ENCODE results near the gene PLAAT3.
"Not testable (repeated sequence)": the region's sequence is repeated elsewhere in the genome, so short reads cannot be mapped to it uniquely, and the experiment has no call there.

DNA sequence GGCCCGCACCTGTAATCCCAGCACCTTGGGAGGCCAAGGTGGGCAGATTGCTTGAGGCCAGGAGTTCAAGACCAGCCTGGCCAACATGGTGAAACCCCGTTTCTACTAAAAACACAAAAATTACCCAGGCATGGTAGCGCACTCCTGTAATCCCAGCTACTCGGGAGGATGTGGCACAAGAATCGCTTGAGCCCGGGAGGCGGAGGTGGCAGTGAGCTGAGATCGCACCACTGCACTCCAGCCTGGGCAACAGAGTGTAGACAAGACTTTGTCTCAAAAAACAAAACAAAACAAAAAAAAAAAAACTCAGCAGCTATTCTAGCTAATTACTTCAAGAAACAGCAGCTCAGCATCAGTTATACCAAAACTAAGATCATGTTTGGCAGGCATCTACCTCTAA, 24.2 kb upstream of the PLAAT3 start:
- not testable (repeated sequence) for TF ChIP-seq YY1 (IDR thresholded peaks at IDR 0.05; ENCODE audit: low read depth); FOSL2 (IDR thresholded peaks at IDR 0.05; ENCODE audit: borderline replicate concordance, low read depth); ELF1 (IDR thresholded peaks at IDR 0.05); MEF2A (IDR thresholded peaks at IDR 0.05; ENCODE audit: borderline replicate concordance, low read depth); TAF1 (IDR thresholded peaks at IDR 0.05; ENCODE audit: borderline replicate concordance, low read depth, low read length)
- TF ChIP-seq, protein P1, sequence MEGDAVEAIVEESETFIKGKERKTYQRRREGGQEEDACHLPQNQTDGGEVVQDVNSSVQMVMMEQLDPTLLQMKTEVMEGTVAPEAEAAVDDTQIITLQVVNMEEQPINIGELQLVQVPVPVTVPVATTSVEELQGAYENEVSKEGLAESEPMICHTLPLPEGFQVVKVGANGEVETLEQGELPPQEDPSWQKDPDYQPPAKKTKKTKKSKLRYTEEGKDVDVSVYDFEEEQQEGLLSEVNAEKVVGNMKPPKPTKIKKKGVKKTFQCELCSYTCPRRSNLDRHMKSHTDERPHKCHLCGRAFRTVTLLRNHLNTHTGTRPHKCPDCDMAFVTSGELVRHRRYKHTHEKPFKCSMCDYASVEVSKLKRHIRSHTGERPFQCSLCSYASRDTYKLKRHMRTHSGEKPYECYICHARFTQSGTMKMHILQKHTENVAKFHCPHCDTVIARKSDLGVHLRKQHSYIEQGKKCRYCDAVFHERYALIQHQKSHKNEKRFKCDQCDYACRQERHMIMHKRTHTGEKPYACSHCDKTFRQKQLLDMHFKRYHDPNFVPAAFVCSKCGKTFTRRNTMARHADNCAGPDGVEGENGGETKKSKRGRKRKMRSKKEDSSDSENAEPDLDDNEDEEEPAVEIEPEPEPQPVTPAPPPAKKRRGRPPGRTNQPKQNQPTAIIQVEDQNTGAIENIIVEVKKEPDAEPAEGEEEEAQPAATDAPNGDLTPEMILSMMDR (IDR thresholded peaks at IDR 0.05): not testable (repeated sequence)
- TF ChIP-seq, protein P2, sequence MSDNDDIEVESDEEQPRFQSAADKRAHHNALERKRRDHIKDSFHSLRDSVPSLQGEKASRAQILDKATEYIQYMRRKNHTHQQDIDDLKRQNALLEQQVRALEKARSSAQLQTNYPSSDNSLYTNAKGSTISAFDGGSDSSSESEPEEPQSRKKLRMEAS (IDR thresholded peaks at IDR 0.05; ENCODE audit: low read depth): not testable (repeated sequence)
